ENCODE measurements around the gene ETFA.

The ETFA gene

GRCh38 chr15:76169018-76169417 is 142.3 kb downstream of the ETFA start:
- DNase-seq: no peak

GRCh38 chr15:76168237-76168984 is 142.9 kb downstream of the ETFA start:
- DNase-seq: no peak

DNA sequence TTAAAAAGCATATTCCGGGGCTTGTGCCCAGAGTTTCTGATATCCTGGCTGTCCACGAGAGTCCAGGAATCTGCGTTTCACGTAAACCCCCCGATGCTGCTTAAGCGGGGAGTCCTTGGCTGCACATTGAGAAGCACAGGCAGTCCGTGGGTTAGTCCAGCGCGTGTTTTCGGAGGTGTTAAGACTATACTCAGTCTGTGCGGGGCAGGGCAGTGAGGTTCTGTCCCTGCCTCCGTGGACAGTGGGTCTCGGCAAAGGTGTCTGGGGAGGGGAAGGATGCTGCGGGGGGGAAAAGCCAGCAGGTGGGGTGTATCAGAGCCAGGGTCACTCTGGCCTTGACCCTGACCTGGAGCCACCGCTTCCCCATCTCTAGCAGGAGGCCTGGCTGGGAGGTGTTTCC is 145.3 kb downstream of the ETFA start:
- DNase-seq: no peak

Measured in activated CD4-positive, alpha-beta T cell treated with anti-CD3 and anti-CD28 coated beads for 48 hours (primary cell).